NCI-H2196 (cell line): ENCODE results near the gene CCDC188.
"Not testable (repeated sequence)": the region's sequence is repeated elsewhere in the genome, so short reads cannot be mapped to it uniquely, and the experiment has no call there.

Experiments
- DNase-seq: peaks from one replicate; lab custom pipeline; 2025; ENCODE audit not compliant: unreplicated experiment; lab: John Stamatoyannopoulos, UW

CCDC188 gene

GRCh38 chr22:20171288-20172140 lies 20.7 kb upstream of the CCDC188 start:
- no peak for DNase-seq

GRCh38 chr22:20170170-20170569 lies 19.3 kb upstream of the CCDC188 start:
- DNase-seq: no peak

GRCh38 chr22:20169253-20169822 lies 18.5 kb upstream of the CCDC188 start:
- DNase-seq: no peak

GRCh38 chr22:20167643-20168322 lies 16.9 kb upstream of the CCDC188 start:
- DNase-seq: no peak

GRCh38 chr22:20166703-20167102 lies 15.8 kb upstream of the CCDC188 start:
- no peak for DNase-seq

GRCh38 chr22:20165913-20166312 lies 15.1 kb upstream of the CCDC188 start:
- DNase-seq: no peak

- no peak for DNase-seq
Measured at GRCh38 chr22:20165421-20165820, 14.6 kb upstream of the CCDC188 start.

- DNase-seq: no peak
Measured at GRCh38 chr22:20164863-20165262, 14.0 kb upstream of the CCDC188 start.

GRCh38 chr22:20160041-20160440 lies 9.2 kb upstream of the CCDC188 start:
- no peak for DNase-seq

- not testable (repeated sequence) for DNase-seq
Measured at GRCh38 chr22:20159531-20159930, 8.7 kb upstream of the CCDC188 start.

GRCh38 chr22:20159076-20159475 lies 8.2 kb upstream of the CCDC188 start:
- no peak for DNase-seq

- no peak for DNase-seq
Measured at GRCh38 chr22:20158391-20159036, 7.7 kb upstream of the CCDC188 start.

GRCh38 chr22:20157430-20158183 lies 6.8 kb upstream of the CCDC188 start:
- DNase-seq: no peak

GRCh38 chr22:20156611-20157429 lies 6.0 kb upstream of the CCDC188 start:
- DNase-seq: peak; percentile 43

GRCh38 chr22:20156042-20156389 lies 5.2 kb upstream of the CCDC188 start:
- DNase-seq: no peak

GRCh38 chr22:20155330-20156041 lies 4.6 kb upstream of the CCDC188 start:
- peak; percentile 88 for DNase-seq

- no peak for DNase-seq
Measured at GRCh38 chr22:20154602-20155187, 3.8 kb upstream of the CCDC188 start.

- DNase-seq: no peak
Measured at GRCh38 chr22:20153945-20154344, 3.1 kb upstream of the CCDC188 start.

GRCh38 chr22:20152464-20152890 lies 1.6 kb upstream of the CCDC188 start:
- DNase-seq: no peak
